ENCODE data around the gene SIL1.

DNA sequence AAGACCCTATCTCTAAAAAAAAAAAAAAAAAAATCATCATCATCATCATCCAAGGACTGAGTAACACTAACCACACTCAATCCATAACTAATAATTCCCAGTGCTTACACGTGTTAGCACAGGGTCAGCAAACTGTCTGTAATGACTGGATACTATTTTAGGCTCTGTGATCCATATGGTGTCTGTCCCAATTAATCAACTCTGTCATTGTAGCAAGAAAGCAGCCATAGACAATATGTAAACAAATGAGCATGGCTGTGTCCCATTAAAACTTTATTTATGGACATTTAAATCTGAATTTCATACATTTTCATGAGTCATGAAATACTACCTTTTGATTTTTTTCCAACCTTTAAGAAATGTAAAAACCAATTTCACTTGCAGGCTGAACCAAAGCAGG, 148.4 kb downstream of the SIL1 start:
- no peak for TF ChIP-seq POLR2A (IDR thresholded peaks at IDR 0.05)
- TF ChIP-seq, protein P1, sequence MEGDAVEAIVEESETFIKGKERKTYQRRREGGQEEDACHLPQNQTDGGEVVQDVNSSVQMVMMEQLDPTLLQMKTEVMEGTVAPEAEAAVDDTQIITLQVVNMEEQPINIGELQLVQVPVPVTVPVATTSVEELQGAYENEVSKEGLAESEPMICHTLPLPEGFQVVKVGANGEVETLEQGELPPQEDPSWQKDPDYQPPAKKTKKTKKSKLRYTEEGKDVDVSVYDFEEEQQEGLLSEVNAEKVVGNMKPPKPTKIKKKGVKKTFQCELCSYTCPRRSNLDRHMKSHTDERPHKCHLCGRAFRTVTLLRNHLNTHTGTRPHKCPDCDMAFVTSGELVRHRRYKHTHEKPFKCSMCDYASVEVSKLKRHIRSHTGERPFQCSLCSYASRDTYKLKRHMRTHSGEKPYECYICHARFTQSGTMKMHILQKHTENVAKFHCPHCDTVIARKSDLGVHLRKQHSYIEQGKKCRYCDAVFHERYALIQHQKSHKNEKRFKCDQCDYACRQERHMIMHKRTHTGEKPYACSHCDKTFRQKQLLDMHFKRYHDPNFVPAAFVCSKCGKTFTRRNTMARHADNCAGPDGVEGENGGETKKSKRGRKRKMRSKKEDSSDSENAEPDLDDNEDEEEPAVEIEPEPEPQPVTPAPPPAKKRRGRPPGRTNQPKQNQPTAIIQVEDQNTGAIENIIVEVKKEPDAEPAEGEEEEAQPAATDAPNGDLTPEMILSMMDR (IDR thresholded peaks at IDR 0.05): no peak
- no peak for TF ChIP-seq POLR2AphosphoS5 (IDR thresholded peaks at IDR 0.05)
